NT2/D1 (cell line): ENCODE data around the gene APC.

ENCODE experiments used
- SUZ12 ChIP-seq: IDR thresholded peaks from 2 replicates; pipeline ENCODE4 v1.6.1; 2011; ENCODE audit not compliant: insufficient read length, insufficient read depth; ENCODE audit errors: extremely low read depth
- YY1 ChIP-seq: IDR thresholded peaks from 2 replicates; pipeline ENCODE4 v1.6.1; 2011; ENCODE audit not compliant: insufficient read length, insufficient read depth

DNA sequence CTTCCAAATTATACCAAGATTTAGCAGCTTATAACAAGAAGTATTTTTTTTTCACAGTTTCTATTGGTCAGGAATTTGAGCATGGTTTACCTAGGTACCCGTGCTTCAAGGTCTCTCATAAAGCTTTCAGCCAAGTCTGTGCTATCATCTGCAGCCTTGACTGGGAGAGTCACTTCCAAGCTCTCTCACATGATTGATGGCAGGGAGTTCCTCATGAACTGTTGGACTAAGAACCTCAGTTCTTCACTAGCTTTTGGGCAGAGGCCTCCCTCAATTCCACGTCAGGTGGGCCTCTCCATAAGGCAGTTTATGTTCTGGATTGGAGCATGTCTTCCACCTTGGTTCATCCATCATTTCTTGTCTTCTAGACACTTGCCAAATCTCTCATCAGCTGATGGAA lies 39.9 kb upstream of the APC start:
- TF ChIP-seq SUZ12 (no peak), YY1 (no peak)
